ENCODE data around the gene CXCR3. TPM values are rescaled to one million over a fixed set of nuclear protein-coding genes. Genes with fewer than 3 reads are reported as not detected.

CXCR3 gene
- total and polyA plus RNA-seq, 10 of the 15 experiments (the other 5 are each of a cell fraction or from before 2014, with no cell fraction given), result 1.4 to 48.2 (median 15.7) TPM

DNA sequence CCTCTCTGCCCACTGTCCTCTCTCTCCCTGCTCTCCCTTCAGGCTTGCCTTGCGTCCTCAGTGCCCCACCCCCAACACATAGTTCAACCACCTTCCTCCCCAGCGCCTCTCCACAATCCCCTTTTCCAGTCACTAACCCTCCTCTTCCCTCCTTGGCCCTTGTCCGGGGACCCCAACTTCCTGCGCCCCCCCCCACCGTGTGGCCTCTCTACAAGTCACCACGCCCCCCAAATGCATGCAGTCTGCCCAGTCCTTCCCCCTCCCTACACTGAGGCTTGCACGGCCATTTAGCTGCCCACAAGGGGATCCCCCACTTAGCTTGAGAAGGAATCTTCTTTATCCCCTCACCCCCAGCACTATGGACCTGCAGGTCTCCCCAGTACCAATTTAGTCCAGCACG is 569 bp downstream of the CXCR3 start:
- Histone ChIP-seq H3K4me2 (ENCODE audit: control insufficient read depth, insufficient read depth) (peak overlapping the region; percentile 80), H3K27ac (ENCODE audit: control insufficient read depth, insufficient read depth) (peak overlapping the region; percentile 90), H2AFZ (ENCODE audit: control insufficient read depth, low read depth, low read length) (no peak overlapping the region), H3K9me3 (replicated peaks; ENCODE audit: control insufficient read depth, insufficient read depth, low read length) (no peaks in the 10 kb centered on the region; the same call in 1 of the 3 replicates), H3K4me1 (ENCODE audit: control insufficient read depth, insufficient read depth, low read length) (peaks cover 33% of the 10 kb centered on the region), H4K20me1 (ENCODE audit: control insufficient read depth, insufficient read depth) (no peaks in the 10 kb centered on the region), H3K4me3 (peak overlapping the region; percentile 69), H3K27me3 (replicated peaks in 1 of 2; ENCODE audit: control insufficient read depth in 2 of 2, insufficient read depth in 2 of 2, low read length in 1 of 2) (no peaks in the 10 kb centered on the region), H3K79me2 (ENCODE audit: control insufficient read depth, insufficient read depth, low read length) (peaks cover 22% of the 10 kb centered on the region), H3K9ac (ENCODE audit: control insufficient read depth, insufficient read depth, low read length) (peak overlapping the region; percentile 72), H3K36me3 (ENCODE audit: control insufficient read depth in 2 of 2, insufficient read depth in 2 of 2, low read length in 1 of 2) (peaks cover 0 to 3% of the 10 kb centered on the region in 2 experiments; a peak in 2 of 4 replicates)
- DNase-seq (ENCODE audit: low read depth, low spot score) (no peak), FAIRE-seq (no peak), ATAC-seq (peak; percentile 13)
- intact Hi-C loops (cut with micrococcal nuclease; ENCODE audit: unreplicated experiment) (loop anchor here (1.0 to 5.0 kb wide), 3 partner anchors 16 to 75 kb away; no protein-coding TSS in a partner anchor), in situ Hi-C loops (cut with MboI) (loop anchor here (5.0 kb wide), 1 partner anchor 35 kb away; no protein-coding TSS in a partner anchor)
- ChIA-PET POLR2A (interaction anchor here (0.6 to 2.4 kb wide), 7 partner anchors 15 to 133 kb away, joined by 3 to 10 read pairs (median 4); partner anchors contain the start of gene OGT), CTCF (interaction anchor here (1.5 to 3.4 kb wide), 4 partner anchors 16 to 105 kb away, joined by 4 to 24 read pairs (median 6); no protein-coding TSS in a partner anchor), RAD21 (ENCODE audit: unreplicated experiment) (interaction anchor here (0.6 to 3.8 kb wide), 8 partner anchors 16 to 83 kb away, joined by 3 to 24 read pairs (median 11); no protein-coding TSS in a partner anchor), SMC1A (ENCODE audit: uncharacterized antibody, unreplicated experiment) (interaction anchor here (0.6 to 9.3 kb wide), 8 partner anchors 18 to 107 kb away, joined by 3 to 119 read pairs (median 4); no protein-coding TSS in a partner anchor)
- WGBS (ENCODE audit: insufficient coverage, insufficient replicate concordance, low lambda C conversion rate, missing lambda C conversion rate), result 30% methylated on average over 7 of the region's 8 CpGs
- BruUV-seq (replicated peaks), result no TSS peak
- TF ChIP-seq ASH2L (IDR thresholded peaks at IDR 0.05; ENCODE audit: borderline replicate concordance, low read depth), result no peak
- 0 out of 2 replicates have a peak, but pooled peaks have one; percentile 22 for TF ChIP-seq HDGF (IDR thresholded peaks at IDR 0.05)

DNA sequence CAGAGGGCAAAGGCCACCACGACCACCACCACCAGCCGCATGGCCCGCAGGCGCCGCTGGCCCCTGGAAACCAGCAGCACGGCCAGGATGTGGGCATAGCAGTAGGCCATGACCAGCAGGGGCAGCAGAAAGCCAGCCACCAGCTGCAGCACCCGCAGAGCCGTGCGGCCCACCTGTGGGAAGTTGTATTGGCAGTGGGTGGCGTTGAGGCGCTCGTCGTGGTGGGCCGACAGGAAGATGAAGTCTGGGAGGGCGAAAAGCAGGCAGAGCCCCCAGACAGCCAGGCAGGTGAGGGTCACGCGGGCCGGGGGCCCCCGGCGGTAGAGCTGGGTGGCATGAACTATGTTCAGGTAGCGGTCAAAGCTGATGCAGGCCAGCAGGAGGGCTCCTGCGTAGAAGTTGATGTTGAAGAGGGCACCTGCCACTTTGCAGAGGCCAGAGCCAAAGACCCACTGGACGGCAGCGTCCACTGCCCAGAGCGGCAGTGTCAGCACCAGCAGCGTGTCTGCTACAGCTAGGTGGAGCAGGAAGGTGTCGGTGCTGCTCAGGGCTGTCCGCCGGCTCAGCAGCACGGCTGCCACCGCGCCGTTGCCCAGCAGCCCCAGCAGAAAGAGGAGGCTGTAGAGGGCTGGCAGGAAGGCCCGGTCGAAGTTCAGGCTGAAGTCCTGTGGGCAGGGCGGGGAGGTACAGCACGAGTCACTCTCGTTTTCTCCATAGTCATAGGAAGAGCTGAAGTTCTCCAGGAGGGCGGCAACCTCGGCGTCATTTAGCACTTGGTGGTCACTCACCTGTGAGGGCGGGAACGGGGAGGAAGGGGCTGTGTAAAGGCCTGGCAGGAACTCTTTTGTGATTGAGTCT is 1.4 kb downstream of the CXCR3 start:
- peak overlapping the region; percentile 72 for H3K9ac ChIP-seq (ENCODE audit: control insufficient read depth, insufficient read depth, low read length)
- in situ Hi-C loops (cut with MboI), result loop anchor here (5.0 kb wide), 1 partner anchor 35 kb away; no protein-coding TSS in a partner anchor
- no peaks in the 10 kb centered on the region; the same call in 1 of the 3 replicates for H3K9me3 ChIP-seq (replicated peaks; ENCODE audit: control insufficient read depth, insufficient read depth, low read length)
- WGBS (ENCODE audit: insufficient coverage, insufficient replicate concordance, low lambda C conversion rate, missing lambda C conversion rate), result 82% methylated on average over 35 of the region's 43 CpGs
- peak overlapping the region; percentile 80 for H3K4me2 ChIP-seq (ENCODE audit: control insufficient read depth, insufficient read depth)
- H3K27me3 ChIP-seq (replicated peaks in 1 of 2; ENCODE audit: control insufficient read depth in 2 of 2, insufficient read depth in 2 of 2, low read length in 1 of 2), result no peaks in the 10 kb centered on the region
- no peak for FAIRE-seq
- H3K36me3 ChIP-seq (ENCODE audit: control insufficient read depth in 2 of 2, insufficient read depth in 2 of 2, low read length in 1 of 2), result peaks cover 0 to 3% of the 10 kb centered on the region in 2 experiments; a peak in 2 of 4 replicates
- no peak overlapping the region for H2AFZ ChIP-seq (ENCODE audit: control insufficient read depth, low read depth, low read length)
- ATAC-seq, result peak; percentile 7
- ChIA-PET RAD21 (ENCODE audit: unreplicated experiment) (interaction anchor here (2.7 to 3.8 kb wide), 5 partner anchors 16 to 82 kb away, joined by 9 to 24 read pairs (median 20); no protein-coding TSS in a partner anchor), POLR2A (interaction anchor here (0.9 to 2.4 kb wide), 3 partner anchors 16 to 84 kb away, joined by 3 to 10 read pairs (median 4); partner anchors contain the start of gene OGT), CTCF (interaction anchor here (1.0 to 3.4 kb wide), 4 partner anchors 12 to 34 kb away, joined by 4 to 24 read pairs (median 6); no protein-coding TSS in a partner anchor), SMC1A (ENCODE audit: uncharacterized antibody, unreplicated experiment) (interaction anchor here (1.1 to 9.3 kb wide), 7 partner anchors 18 to 83 kb away, joined by 3 to 119 read pairs (median 5); no protein-coding TSS in a partner anchor)
- peaks cover 22% of the 10 kb centered on the region for H3K79me2 ChIP-seq (ENCODE audit: control insufficient read depth, insufficient read depth, low read length)
- no TSS peak for BruUV-seq (replicated peaks)
- intact Hi-C loops (cut with micrococcal nuclease; ENCODE audit: unreplicated experiment), result loop anchor here (5.0 kb wide), 1 partner anchor 75 kb away; no protein-coding TSS in a partner anchor
- H4K20me1 ChIP-seq (ENCODE audit: control insufficient read depth, insufficient read depth), result no peaks in the 10 kb centered on the region
- peak overlapping the region; percentile 69; the same call in 1 of the 2 replicates for H3K4me3 ChIP-seq
- H3K4me1 ChIP-seq (ENCODE audit: control insufficient read depth, insufficient read depth, low read length), result peaks cover 25% of the 10 kb centered on the region
- no peak for DNase-seq (ENCODE audit: low read depth, low spot score)
- peak overlapping the region; percentile 90 for H3K27ac ChIP-seq (ENCODE audit: control insufficient read depth, insufficient read depth)
- TF ChIP-seq BHLHE40 (IDR thresholded peaks at IDR 0.05; ENCODE audit: borderline replicate concordance in 1 of 2, low read depth in 2 of 2, low read length in 1 of 2), result peak in 1 of 2 experiments; percentile 32; a peak in 2 of 4 replicates
- 0 out of 2 replicates have a peak, but pooled peaks have one; percentile 45 for TF ChIP-seq NR2F1 (conservative IDR thresholded peaks at IDR 0.05)
- TF ChIP-seq IKZF1 (conservative IDR thresholded peaks at IDR 0.05), result peak; percentile 39
- TF ChIP-seq ZNF622 (IDR thresholded peaks at IDR 0.05), result no peak
- TF ChIP-seq, protein P1, sequence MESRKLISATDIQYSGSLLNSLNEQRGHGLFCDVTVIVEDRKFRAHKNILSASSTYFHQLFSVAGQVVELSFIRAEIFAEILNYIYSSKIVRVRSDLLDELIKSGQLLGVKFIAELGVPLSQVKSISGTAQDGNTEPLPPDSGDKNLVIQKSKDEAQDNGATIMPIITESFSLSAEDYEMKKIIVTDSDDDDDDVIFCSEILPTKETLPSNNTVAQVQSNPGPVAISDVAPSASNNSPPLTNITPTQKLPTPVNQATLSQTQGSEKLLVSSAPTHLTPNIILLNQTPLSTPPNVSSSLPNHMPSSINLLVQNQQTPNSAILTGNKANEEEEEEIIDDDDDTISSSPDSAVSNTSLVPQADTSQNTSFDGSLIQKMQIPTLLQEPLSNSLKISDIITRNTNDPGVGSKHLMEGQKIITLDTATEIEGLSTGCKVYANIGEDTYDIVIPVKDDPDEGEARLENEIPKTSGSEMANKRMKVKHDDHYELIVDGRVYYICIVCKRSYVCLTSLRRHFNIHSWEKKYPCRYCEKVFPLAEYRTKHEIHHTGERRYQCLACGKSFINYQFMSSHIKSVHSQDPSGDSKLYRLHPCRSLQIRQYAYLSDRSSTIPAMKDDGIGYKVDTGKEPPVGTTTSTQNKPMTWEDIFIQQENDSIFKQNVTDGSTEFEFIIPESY (IDR thresholded peaks at IDR 0.05), result 0 out of 2 replicates have a peak, but pooled peaks have one; percentile 35
- no peak for TF ChIP-seq NR2C2 (IDR thresholded peaks at IDR 0.05; ENCODE audit: borderline replicate concordance, control insufficient read depth, insufficient read length, low read depth)
- TF ChIP-seq POLR2AphosphoS5 (IDR thresholded peaks at IDR 0.05; ENCODE audit: low read length), result 0 out of 2 replicates have a peak, but pooled peaks have one; percentile 13
- TF ChIP-seq TCF12 (IDR thresholded peaks at IDR 0.05; ENCODE audit: low read depth, low read length), result 0 out of 2 replicates have a peak, but pooled peaks have one; percentile 11
